Gastrocnemius medialis (tissue), 4 donors: ENCODE results near the gene KRTAP16-1.

Source experiments
- CTCF ChIP-seq, 5 experiments: fragments of 450-650 bp in 3 of 5; fragments of 200-600 bp in 2 of 5; sonication (generic) in 2 of 5; IDR thresholded peaks in 4 of 5; conservative IDR thresholded peaks in 1 of 5; 1 replicate in 4 of 5; 2 replicates in 1 of 5; pipeline ENCODE4 v1.5.1; 2016 to 2019; ENCODE audit warnings: antibody characterized with exemption in 5 of 5, mild to moderate bottlenecking in 3 of 5, moderate library complexity in 3 of 5
- POLR2A ChIP-seq, 2 donors: fragments of 450-650 bp; IDR thresholded peaks; one replicate each; pipeline ENCODE4 v1.6.1; 2017; ENCODE audit warnings: antibody characterized with exemption in 2 of 2, mild to moderate bottlenecking in 2 of 2, moderate library complexity in 2 of 2

GRCh38 chr17:41351177-41351576, 42.1 kb upstream of the KRTAP16-1 start:
- TF ChIP-seq CTCF (IDR thresholded peaks at IDR 0.05 in 4 of 5, conservative IDR thresholded peaks at IDR 0.05 in 1 of 5) = no peak
- TF ChIP-seq POLR2A (IDR thresholded peaks at IDR 0.05) = no peak
